HG03108 (cell line): ENCODE data around the gene ROR1.
A peak's percentile ranks its signal among the peaks of the same experiment; 100 is the strongest.

Experiments
- ATAC-seq: cut with Tn5 transposase; IDR thresholded peaks from one replicate; pipeline ENCODE4 v1.9.1; 2021; ENCODE audit warnings: moderate library complexity; ENCODE audit not compliant: unreplicated experiment

Gene ROR1

GRCh38 chr1:63880958-63881576 is 107.2 kb downstream of the ROR1 start:
- ATAC-seq = no peak

- no peak for ATAC-seq
Observed at GRCh38 chr1:63882048-63882704, 108.4 kb downstream of the ROR1 start.

- no peak for ATAC-seq
Observed at GRCh38 chr1:63883494-63884235, 109.8 kb downstream of the ROR1 start.

- no peak for ATAC-seq
Observed at GRCh38 chr1:63884486-63884885, 110.7 kb downstream of the ROR1 start.

GRCh38 chr1:63885899-63886298 is 112.1 kb downstream of the ROR1 start:
- ATAC-seq = no peak

- ATAC-seq = no peak
Observed at GRCh38 chr1:63886340-63886739, 112.5 kb downstream of the ROR1 start.

GRCh38 chr1:63887809-63888208 is 114.0 kb downstream of the ROR1 start:
- ATAC-seq = no peak

- no peak for ATAC-seq
Observed at GRCh38 chr1:63888984-63889383, 115.2 kb downstream of the ROR1 start.

GRCh38 chr1:63890468-63890867 is 116.7 kb downstream of the ROR1 start:
- ATAC-seq = no peak

- no peak for ATAC-seq
Observed at GRCh38 chr1:63891060-63891690, 117.4 kb downstream of the ROR1 start.

- peak; percentile 98 for ATAC-seq
Observed at GRCh38 chr1:63892632-63893395, 119.0 kb downstream of the ROR1 start.

- ATAC-seq = no peak
Observed at GRCh38 chr1:63893976-63894375, 120.2 kb downstream of the ROR1 start.

GRCh38 chr1:63894627-63895265 is 120.9 kb downstream of the ROR1 start:
- ATAC-seq = no peak

GRCh38 chr1:63896755-63897154 is 122.9 kb downstream of the ROR1 start:
- no peak for ATAC-seq

GRCh38 chr1:63898428-63899196 is 124.8 kb downstream of the ROR1 start:
- no peak for ATAC-seq

GRCh38 chr1:63901094-63901493 is 127.3 kb downstream of the ROR1 start:
- no peak for ATAC-seq

- ATAC-seq = no peak
Observed at GRCh38 chr1:63902844-63903589, 129.2 kb downstream of the ROR1 start.

- no peak for ATAC-seq
Observed at GRCh38 chr1:63903947-63904610, 130.3 kb downstream of the ROR1 start.
